GM10266 (cell line): Measurements from ENCODE around the gene TM7SF3.
"Not testable (repeated sequence)": the region's sequence is repeated elsewhere in the genome, so short reads cannot be mapped to it uniquely, and the experiment has no call there.

Experiments used
- DNase-seq: peaks from one replicate; pipeline ENCODE4 v3.0.0; 2012; ENCODE audit errors: extremely low spot score
- TF ChIP-seq, protein P1 (sequence below): IDR thresholded peaks from 2 replicates; pipeline ENCODE4 v1.5.1; 2012; ENCODE audit warnings: mild to moderate bottlenecking, low read depth; ENCODE audit not compliant: control insufficient read depth, insufficient read depth; ENCODE audit errors: missing control alignments

Gene TM7SF3

DNA sequence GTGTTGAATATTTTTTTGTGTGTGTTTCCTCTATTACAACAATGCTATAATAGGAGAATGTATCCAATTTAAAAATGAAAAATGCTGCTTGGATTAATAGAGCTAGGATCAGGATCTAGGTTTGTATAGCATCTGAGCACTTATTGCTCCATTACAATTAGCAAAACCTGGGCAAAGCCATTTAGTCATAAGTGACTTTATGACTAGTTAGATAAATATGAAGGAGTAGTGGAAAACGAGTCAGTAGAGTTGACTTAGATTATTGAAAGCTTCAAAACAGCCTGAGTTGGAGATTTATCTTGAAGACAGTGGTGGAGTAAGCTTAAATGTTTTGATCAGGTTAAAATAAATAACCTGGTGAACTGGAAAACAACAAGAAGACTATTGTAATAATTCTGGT is 10.9 kb upstream of the TM7SF3 start:
- TF ChIP-seq, protein P1, sequence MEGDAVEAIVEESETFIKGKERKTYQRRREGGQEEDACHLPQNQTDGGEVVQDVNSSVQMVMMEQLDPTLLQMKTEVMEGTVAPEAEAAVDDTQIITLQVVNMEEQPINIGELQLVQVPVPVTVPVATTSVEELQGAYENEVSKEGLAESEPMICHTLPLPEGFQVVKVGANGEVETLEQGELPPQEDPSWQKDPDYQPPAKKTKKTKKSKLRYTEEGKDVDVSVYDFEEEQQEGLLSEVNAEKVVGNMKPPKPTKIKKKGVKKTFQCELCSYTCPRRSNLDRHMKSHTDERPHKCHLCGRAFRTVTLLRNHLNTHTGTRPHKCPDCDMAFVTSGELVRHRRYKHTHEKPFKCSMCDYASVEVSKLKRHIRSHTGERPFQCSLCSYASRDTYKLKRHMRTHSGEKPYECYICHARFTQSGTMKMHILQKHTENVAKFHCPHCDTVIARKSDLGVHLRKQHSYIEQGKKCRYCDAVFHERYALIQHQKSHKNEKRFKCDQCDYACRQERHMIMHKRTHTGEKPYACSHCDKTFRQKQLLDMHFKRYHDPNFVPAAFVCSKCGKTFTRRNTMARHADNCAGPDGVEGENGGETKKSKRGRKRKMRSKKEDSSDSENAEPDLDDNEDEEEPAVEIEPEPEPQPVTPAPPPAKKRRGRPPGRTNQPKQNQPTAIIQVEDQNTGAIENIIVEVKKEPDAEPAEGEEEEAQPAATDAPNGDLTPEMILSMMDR = no peak
- DNase-seq = no peak

DNA sequence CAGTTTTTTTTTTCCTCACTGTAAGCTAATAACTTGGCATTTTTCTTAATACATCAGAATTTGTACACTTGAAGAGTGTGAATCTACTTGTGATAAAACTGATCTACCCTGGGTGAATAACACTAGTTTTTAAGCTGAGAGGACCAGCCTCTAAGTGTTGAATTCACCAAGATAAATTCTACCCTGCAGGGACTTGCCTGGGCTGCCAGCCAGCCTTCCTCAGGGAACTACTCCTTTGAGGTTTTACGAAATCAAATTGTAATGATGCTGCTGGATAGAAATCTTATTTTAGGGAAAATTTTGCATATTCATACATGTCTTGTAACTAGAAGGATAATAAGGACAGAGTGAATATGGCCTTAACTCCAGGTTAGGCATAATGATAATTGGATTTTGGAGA is 10.1 kb upstream of the TM7SF3 start:
- no peak for DNase-seq
- TF ChIP-seq, protein P1 = no peak

DNA sequence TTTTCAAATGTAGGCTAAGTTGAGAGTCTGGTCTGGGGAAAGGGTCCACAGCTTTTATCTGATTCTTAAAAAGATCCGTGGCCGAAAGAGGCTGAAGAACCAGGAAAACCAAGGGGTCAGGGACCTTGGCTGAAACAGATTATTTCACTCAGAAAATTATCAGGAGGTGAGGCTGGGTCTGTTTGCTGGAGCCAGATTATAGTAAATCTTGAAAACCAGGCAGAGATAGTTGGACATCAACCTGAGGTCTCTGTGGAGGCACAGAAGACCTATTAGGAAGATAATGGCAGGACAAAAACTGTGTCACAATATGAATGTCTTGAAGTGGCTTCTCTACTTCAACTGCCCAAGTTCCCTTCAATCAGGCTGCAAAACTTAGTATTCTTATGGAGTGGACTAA is 6.6 kb upstream of the TM7SF3 start:
- no peak for DNase-seq
- TF ChIP-seq, protein P1 = no peak

DNA sequence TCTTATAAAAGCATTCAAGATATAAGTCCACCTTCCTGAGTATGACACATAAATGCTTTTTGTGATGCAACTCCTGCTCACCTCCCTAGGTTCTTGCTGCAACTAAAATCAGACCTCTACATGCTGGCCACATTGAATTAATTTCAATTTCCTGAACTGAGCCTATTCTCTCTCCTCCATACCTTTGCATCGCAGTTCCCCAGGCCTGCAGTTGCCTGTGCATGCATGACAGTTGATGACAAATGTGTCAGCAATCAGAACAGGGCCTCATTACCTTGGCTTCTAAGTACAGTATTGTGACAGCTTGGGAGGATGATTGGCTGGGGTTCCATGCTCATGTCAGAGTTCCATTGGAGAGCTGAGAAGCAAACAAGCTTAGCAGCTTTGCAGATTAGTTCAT is 3.9 kb upstream of the TM7SF3 start:
- TF ChIP-seq, protein P1 = no peak
- DNase-seq = no peak

DNA sequence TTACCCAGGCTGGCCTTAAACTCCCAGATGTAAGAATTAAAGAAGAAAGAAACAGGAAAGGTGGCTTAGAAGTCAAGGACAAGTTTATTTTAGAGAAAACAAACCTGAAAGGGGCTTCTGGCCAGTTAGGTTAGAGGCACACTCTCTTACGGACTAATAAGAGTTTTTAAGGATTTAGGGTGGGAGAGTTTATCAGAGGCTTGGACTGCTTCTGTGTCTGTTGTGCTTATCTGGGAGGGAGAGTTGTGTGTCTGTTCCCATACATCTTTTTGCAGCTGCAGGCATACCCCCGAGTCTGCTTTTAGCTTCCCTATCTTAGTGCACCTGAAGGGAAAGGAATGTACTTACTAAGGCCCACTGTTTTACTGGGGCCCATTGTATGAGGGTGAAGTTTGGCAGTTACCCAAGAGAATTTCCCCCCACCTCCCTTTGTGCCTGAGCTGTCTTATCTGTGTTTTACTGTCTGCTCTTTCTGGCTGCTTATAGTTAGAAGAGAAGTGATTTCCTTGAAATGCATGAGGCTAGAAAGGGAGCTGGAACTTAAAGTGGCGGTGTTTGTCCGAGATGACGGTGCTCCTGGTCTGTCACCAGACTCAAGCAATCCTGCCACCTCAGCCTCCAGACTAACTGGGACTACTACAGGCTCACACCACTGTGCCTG is 3.1 kb upstream of the TM7SF3 start:
- not testable (repeated sequence) for DNase-seq

DNA sequence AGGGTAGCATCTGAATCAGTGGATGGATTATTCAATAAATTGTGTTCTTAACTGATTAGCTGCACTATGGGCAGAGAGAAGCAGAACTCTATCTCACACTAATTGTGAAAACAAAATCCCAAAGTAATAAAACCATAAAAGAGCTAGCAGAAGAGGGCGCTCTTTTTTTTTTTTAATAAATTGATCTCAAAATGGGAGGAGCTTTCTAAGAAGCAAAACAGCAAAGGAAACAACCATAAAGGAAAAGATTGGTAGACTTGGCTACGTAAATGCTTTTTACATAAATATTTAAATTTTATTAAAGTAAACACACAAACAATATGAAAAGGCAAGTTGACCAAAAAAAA is 1.5 kb upstream of the TM7SF3 start:
- DNase-seq = peak; percentile 53
- TF ChIP-seq, protein P1 = peak; percentile 20

DNA sequence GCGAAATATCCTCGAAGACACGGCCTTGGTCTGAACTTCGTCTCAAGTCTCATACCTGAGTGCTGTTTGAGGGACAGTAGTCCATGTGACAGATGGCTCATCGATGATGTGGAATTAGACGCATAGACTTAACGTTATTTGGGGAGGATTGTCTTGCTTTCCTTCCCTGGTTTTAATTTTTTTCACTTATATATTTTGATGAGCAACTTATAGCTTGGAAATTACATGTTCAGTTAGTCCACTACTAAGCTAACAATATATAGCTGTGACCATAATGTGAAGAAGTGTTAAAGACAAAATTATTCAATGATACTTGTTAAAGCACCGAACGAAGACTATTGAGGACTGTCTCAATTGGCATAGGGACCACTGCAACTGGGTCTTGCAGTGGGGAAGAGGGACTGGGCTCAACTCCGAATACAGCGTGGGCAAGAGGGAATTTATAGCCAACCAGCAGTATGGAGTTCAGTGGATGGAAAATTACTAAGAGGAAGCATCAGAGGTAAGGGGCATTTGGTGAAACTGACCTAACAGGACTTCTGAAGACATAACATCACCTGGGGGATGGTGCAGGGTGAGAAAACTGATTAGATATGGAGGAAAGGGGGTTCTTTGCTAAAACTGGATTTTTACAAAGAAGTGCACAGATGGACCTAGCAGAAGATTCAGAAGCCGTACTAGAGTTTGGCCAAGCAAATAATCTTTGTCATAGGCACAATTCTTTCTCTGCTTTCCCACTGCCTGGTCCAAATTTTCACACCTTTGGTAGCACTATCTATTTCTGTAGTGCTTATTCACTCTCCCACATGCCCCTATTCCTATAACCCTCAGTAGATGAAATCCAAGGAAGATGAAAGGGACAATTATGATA is 910 bp upstream of the TM7SF3 start:
- DNase-seq = no peak

More for the DNA sequence above, 910 bp upstream of the TM7SF3 start:
- TF ChIP-seq, protein P1 = no peak
